SU-DHL-6 (cell line): ENCODE results near the gene MAP2K2.

ENCODE experiments used
- CTCF ChIP-seq: fragments of 200-600 bp; sonication (generic); IDR thresholded peaks from one replicate; pipeline ENCODE4 v1.5.1; 2017; ENCODE audit warnings: antibody characterized with exemption, mild to moderate bottlenecking, low read length, moderate library complexity; ENCODE audit not compliant: insufficient read depth, poor library complexity, severe bottlenecking
- EZH2phosphoT487 ChIP-seq: fragments of 200-600 bp; sonication (generic), shearing (Covaris generic); conservative IDR thresholded peaks from 2 replicates; pipeline ENCODE4 v1.6.1; 2018; ENCODE audit warnings: mild to moderate bottlenecking, antibody characterized with exemption, low read length, moderate library complexity, mixed read lengths

GRCh38 chr19:4102339-4103079, 21.4 kb downstream of the MAP2K2 start:
- no peak for TF ChIP-seq CTCF
- no peak for TF ChIP-seq EZH2phosphoT487
